GM12891 (cell line): ENCODE measurements around the gene MZT2B. TPM values are rescaled to one million over a fixed set of nuclear protein-coding genes. Genes with fewer than 3 reads are reported as not detected.
A peak's percentile ranks its signal among the peaks of the same experiment; 100 is the strongest.
"Not testable (repeated sequence)": the region's sequence is repeated elsewhere in the genome, so short reads cannot be mapped to it uniquely, and the experiment has no call there.

Experiments used
- DNase-seq: peaks from one replicate; pipeline ENCODE4 v3.0.0; 2011; ENCODE audit warnings: low spot score; ENCODE audit not compliant: insufficient read length
- FAIRE-seq: peaks from 2 replicates; lab custom pipeline; 2011; peaks lifted over from hg19 to GRCh38; lab: Jason Lieb, UNC
- PAX5 ChIP-seq: IDR thresholded peaks from 2 replicates; pipeline ENCODE4 v1.6.1; 2011; ENCODE audit warnings: low read length, moderate library complexity, mild to moderate bottlenecking; ENCODE audit not compliant: insufficient read depth, severe bottlenecking
- POLR2A ChIP-seq: IDR thresholded peaks from 2 replicates; pipeline ENCODE4 v1.6.1; 2011; ENCODE audit warnings: low read depth, low read length, control low read depth
- POLR2AphosphoS5 ChIP-seq: IDR thresholded peaks from 2 replicates; pipeline ENCODE4 v1.6.1; 2011; ENCODE audit warnings: low read depth, low read length, control low read depth
- POU2F2 ChIP-seq: IDR thresholded peaks from 2 replicates; pipeline ENCODE4 v1.6.1; 2011; ENCODE audit warnings: low read depth, mild to moderate bottlenecking, control low read depth, low read length, moderate library complexity
- SPI1 ChIP-seq: IDR thresholded peaks from 2 replicates; pipeline ENCODE4 v1.6.1; 2011; ENCODE audit warnings: low read depth, low read length, control low read depth
- TAF1 ChIP-seq: IDR thresholded peaks from 2 replicates; pipeline ENCODE4 v1.6.1; 2011; ENCODE audit warnings: low read depth, low read length, control low read depth
- polyA plus RNA-seq: library from polyadenylated mRNA; unstranded; fragments of >200 nt; gene quantifications from one replicate; pipeline ENCODE4 v1.2.1, GENCODE V29; 2012; ENCODE audit warnings: low read depth, missing spikeins, inconsistent platforms; ENCODE audit not compliant: missing spikeins

The MZT2B gene, protein sequence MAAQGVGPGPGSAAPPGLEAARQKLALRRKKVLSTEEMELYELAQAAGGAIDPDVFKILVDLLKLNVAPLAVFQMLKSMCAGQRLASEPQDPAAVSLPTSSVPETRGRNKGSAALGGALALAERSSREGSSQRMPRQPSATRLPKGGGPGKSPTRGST
- polyA plus RNA-seq = 247 TPM

DNA sequence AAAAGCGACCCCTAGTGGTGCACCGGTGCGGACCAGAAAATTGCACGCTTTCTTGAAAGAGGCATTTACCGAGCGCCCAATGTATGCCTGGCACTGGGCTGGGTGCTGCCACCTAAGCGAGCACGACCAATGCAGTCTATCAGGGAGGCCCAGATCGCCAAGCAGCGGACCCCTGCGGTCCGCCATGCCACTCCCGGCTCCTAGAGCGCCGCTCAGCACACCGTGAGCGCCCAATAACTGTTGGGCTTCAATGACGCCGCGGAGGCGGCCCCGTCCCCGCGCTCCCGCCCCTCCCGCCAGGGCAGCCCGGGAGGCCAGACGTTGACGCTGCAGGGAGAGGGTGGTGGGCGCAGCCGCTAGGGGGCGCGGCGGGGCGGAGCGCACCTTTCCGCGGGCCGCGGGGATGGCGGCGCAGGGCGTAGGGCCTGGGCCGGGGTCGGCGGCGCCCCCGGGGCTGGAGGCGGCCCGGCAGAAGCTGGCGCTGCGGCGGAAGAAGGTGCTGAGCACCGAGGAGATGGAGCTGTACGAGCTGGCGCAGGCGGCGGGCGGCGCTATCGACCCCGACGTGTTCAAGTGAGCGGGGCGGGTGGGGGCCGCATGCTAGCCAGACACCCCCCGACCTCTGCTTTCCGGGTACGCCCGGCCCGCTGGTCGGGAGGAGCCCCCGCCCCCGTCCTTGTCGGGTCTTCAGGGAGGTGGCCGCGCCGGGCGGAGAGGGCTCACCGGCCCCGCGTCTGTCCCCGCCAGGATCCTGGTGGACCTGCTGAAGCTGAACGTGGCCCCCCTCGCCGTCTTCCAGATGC is at the start of gene MZT2B:
Gene MZT2B, plus strand, starts transcription at position 383 of the 803 bp plus-strand sequence. Its CDS starts 21 bp downstream, at position 404.
- TF ChIP-seq POLR2A = peak; percentile 61; the same call in 1 of the 2 replicates
- TF ChIP-seq POLR2AphosphoS5 = peak; percentile 59; the same call in 1 of the 2 replicates
- peak; percentile 2; the same call in 1 of the 2 replicates for TF ChIP-seq TAF1
- DNase-seq = peak; percentile 89
- FAIRE-seq = not testable (repeated sequence)

DNA sequence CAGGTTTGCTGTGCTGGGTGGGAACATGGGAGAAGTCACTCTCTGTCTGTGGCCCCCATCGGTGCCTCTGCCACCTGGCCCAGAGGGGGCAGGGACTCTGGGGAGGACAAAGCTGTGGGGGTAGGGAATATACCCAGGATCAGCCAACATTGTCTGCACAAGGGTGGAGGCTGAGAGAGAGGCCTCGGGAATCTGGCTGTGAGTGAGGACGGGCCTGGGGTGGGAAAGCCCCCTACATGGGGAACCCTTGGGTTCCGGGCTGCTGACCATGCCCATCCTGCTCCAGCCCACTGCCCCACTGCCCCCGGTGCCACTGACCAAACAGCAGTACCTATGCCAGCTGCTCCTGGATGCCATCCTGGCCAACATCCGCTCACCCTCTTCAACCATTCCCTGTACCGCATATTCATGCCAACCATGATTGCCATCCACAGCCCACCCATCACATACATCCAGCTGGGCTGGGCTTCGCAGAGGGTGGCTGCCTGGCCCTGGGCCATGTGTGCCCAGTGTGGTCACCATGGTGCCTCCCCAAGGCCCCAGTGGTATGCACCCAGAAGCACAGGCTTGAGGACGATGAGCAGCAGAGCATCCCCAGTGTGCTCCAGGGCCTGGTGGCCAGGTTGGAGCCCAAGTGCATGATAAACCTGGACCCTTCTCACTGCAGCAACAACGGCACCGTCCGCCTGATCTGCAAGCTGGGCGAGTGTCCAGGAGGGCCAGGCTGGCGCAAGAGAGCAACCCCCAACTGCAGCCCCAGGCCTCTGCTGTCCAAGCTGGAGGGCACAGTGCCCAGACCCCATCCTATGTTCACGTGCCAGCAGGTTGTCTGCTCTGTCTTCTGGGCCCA is 46.1 kb upstream of the MZT2B start:
- FAIRE-seq = no peak
- TF ChIP-seq PAX5 (no peak), TAF1 (no peak), POLR2A (no peak), POU2F2 (no peak), POLR2AphosphoS5 (no peak), SPI1 (no peak)
- DNase-seq = no peak

DNA sequence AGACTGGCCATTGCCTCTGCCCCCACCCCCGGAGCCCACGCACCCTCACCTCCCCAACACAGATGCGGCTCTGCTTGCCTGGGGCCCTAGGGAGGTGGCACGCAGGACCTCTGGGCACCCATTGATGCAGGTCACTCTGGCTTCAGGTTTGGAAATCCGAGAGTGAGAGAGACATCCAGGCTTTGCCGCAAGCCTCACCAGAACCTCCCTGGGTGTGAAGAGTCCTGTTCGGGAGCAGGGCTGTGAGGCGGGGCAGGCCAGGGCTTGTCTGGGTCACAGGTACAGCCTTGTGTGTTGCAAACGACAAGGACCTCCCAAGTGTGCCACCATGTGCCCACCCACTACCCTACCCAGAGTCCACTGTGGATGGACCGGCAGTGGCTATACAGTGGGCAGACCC is 45.5 kb upstream of the MZT2B start:
- not testable (repeated sequence) for DNase-seq, FAIRE-seq

- not testable (repeated sequence) for FAIRE-seq, DNase-seq
Observed at GRCh38 chr2:130137118-130137517, 44.9 kb upstream of the MZT2B start.

DNA sequence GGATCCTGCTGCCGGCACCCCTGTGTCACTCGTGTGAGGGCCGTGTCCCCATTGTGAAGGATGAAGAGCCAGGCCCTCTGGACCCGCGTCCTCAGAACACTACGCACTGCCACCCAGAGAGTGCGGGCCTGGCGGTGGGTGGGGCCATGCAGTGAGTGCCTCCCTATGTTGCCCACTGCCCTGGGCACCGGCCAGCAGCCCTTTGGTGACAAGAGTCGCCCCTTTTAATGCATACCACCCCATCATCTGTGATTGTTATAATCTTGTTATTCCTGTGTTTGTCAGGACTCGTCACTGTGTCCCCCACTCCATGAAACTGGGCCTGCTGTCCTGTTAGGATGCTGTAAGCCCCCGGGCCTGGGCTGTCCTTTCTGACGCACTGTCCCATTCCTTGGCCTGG is 43.7 kb upstream of the MZT2B start:
- FAIRE-seq, DNase-seq: not testable (repeated sequence)

DNA sequence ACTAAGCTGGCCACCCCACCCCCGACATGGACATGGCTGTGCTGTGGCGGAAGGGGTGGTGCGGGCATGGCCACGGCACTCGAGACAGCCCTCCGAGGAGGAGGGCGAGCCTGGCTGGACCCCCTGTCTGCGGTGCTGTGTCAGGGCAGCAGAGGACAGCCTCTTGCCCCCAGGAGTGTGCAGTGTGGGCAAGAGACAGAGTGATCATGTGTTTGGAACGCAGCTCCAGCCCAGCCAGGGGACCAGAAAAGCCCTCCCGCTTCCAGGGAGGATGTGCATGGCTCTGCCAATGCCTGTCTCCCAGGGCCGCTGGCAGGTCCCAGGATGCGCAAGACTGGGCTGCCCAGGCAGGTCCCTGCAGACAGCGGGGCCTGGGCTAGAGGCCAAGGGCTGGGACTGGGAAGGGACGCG is 43.2 kb upstream of the MZT2B start:
- not testable (repeated sequence) for FAIRE-seq, DNase-seq

GRCh38 chr2:130139331-130140280 is 42.5 kb upstream of the MZT2B start:
- FAIRE-seq, DNase-seq: not testable (repeated sequence)

- FAIRE-seq = not testable (repeated sequence)
Observed at GRCh38 chr2:130140516-130140915, 41.5 kb upstream of the MZT2B start.

GRCh38 chr2:130141002-130141401 is 41.1 kb upstream of the MZT2B start:
- FAIRE-seq, DNase-seq: not testable (repeated sequence)

More at GRCh38 chr2:130140516-130140915, 41.5 kb upstream of the MZT2B start:
- not testable (repeated sequence) for DNase-seq

DNA sequence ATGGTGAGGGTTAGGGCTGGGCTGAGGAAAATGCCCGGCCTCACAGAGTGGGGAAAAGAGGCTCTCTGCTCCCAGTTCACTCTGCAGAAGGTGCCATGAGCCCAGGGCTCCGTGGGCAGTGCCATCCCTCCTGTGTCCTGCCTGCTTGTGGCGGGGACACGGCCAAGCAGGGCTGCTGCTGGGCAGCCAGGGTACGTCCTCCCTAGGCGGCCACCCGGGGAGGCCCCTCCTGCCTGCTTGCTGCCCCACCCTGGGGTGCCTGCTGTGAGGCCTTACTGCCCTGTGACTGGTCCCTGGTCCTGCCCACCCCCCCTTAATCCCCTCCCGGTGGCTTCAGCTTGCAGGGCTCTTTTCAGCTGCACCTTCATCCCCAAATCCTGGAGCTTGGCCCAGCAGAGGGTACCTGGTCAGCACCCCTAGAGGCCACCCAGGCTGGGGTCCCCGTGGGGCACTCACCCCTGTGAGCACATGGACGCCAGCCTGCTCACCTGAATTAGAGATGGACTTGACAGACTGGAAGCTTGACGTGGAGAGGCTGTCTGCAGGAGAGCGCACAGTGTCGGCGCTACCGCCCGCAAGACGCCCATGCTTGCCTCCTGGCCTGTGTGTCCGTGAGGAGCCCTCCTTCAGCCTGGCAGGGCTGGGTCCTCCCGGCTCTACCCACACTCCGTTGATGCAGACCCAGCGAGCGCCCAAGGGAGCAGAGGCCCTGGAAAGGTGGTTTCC is 40.3 kb upstream of the MZT2B start:
- not testable (repeated sequence) for DNase-seq, FAIRE-seq

DNA sequence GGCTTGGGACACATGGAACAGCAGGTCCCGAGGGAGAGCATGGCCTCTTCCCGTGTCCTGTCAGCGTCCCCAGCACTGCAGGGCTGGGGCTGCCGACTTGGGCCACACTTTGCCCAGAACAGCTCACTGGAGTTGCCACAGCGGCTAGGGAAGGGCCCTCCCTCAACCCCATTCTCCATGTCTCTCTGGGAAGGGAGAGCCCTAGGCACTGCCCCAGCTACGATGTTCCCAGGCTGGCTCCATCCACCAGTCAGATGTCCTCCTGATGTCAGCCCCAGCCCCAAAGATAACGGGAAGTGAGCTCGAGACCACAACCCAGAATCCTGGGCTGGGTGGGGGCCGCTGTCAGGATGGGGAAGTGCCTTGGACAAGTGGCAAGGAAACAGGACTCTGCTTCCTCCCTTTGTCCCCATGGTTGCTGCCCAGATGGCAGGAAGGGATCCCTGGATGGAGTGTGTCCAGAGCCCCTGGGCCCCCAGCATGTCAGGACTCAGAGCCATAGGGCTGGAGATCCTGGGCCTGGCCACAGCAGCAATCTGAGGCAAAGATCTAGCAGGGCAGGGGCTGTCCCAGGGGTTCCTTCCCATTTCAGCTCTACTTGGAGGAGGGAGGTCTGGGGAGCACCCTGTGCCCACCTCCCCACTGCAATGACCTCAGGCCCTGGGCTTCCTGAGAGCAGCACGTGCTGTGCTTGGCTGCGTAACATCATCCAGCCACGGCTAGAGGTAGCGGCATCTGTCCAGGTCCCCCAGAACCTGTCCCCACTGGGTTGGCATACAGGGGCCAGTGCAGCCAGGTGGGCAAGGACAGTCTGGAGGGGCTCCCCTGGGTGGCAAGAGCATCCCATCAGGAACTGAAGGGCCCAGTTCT is 39.4 kb upstream of the MZT2B start:
- not testable (repeated sequence) for FAIRE-seq, DNase-seq

DNA sequence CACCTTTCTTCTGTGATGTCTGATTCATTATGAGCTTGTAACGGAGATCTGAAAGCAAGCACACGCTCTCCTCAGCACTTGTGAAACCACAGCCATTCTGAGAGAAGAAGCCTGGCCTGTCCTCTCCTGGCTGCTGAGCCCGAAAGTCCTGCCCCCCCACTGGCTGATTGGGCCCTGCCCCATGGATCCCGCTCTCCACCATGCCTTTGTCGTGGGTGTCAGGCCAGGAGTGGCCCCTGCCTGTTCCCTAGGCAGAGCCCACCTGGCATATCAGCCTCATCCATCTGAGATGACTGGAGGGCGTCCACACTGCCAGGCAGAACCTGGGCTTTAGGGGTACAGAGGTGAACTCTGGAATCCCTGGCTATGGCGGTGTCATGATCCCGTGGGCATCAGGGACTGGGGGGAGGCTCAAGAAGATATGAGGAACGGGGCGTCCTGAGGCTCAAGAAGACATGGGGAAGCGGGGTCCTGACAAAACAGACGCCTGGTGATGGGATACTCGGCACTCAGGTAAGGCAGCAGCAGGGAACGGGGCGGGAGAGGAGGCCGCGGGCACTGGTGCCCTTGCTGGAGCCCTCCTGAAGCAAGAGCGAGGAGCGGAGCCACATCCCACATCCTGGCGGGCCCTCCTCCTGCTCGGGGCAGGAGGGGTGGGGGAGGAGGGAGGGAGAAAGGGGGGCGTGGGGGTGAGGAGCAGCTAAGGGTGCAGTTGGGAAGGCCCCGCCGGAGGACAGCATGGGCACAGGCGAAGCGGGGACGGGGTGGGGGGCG is 38.6 kb upstream of the MZT2B start:
- DNase-seq = not testable (repeated sequence)
- peak; percentile 28 for FAIRE-seq

DNA sequence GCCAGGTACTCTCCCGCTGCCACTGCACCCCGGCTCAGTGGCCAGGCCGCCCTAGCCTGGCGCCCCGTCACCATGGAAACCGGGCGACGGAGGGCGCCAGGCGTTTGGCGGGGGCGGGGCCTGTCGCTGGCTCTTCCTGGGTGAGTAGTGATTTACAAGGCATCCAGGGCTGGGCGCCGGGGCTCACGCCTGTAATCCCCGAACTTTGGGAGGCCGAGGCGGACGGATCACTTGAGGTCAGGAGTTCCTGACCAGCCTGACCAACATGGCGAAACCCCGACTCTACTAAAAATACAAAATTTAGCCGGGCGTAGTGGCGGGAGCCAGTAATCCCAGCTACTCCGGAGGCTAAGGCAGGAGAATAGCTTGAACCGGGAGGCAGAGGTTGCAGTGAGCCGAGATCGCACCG is 37.1 kb upstream of the MZT2B start, which contains the start of gene CCDC74B:
Gene CCDC74B, minus strand, starts transcription at position 107 of the 409 bp plus-strand sequence. CDS start 116 bp downstream, outside the sequence.
- not testable (repeated sequence) for DNase-seq, FAIRE-seq

DNA sequence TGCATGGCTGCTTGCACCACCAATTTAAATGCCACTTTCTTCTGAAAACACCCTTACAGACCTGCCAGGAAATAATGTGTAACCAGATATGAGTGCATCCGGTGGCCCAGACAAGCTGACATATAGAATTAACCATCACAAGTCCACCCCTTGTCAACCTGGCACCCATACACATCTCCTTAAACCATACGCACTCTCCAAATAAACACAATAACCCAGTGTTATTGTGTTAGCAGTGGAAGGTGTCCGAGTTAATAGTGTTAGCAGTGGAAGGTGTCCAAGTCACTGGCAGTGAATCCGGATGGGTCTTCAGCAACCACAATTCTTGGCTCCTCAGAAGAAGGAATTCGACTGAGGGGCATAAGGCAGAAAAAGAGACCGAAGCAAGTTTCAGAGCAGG is 33.5 kb upstream of the MZT2B start:
- not testable (repeated sequence) for DNase-seq
- peak; percentile 76 for FAIRE-seq
